HG03175 (cell line): ENCODE measurements around the gene DMD.

Source experiments
- ATAC-seq: cut with Tn5 transposase; IDR thresholded peaks from one replicate; pipeline ENCODE4 v1.9.1; 2021; ENCODE audit warnings: mild to moderate bottlenecking, moderate library complexity; ENCODE audit not compliant: unreplicated experiment

DMD gene

DNA sequence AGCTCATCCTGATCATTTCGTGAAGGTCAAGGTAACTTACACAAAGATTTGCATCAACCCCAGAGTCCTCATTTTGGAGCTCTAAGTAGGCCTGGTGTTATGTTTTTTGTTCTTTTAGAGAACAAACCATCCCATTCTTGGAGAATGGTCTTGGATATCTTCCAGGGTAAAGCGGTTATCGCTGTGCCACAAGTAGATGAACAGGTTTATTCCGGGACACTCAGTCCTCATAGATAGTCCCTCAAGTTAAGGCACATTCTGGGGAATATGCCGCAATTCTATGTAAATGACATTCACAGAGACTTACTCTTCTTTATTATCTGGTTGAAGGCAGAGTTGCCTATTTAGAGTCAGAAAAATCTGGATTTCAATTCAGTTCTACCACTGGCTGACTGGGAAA, 2044.5 kb downstream of the DMD start:
- ATAC-seq = no peak

GRCh38 chrX:31166416-31166815, 2044.9 kb downstream of the DMD start:
- no peak for ATAC-seq

GRCh38 chrX:31165241-31166035, 2045.9 kb downstream of the DMD start:
- no peak for ATAC-seq

DNA sequence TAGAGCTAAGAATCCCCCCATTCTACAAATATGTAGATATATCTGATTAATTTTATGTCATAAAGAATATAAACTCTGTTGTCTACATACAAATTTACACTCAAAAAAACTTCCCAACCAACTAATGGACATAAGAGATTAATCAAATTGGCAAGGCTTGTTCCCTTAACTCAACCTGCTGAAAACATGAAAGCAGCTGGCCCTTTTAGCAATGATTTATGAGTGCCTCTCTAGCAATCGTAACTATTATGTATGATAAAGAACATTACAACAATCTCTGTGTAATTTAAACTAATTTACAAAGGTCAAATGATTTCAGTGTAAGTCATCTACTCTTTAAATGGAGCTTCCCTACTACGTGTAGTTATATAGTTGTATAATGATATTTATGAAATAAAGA, 2056.4 kb downstream of the DMD start:
- no peak for ATAC-seq

- no peak for ATAC-seq
These were observed 2057.8 kb downstream of the DMD start for GRCh38 chrX:31153475-31154047.

DNA sequence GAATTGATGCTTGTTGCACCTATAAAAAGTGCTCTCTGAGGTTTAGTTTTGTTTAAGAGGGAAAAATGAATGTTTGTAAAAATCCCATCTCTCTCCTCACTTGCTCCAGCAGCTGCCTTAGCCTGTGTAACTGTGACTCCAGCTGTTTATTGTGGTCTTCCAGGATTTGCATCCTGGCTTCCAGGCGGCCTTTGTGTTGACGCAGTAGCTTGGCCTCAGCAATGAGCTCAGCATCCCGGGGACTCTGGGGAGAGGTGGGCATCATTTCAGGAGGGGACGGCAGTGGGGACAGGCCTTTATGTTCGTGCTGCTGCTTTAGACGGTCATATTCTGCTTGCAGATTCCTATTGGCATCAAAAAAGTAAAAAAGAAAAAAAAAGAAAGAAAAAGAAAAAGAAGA, 2064.2 kb downstream of the DMD start:
- no peak for ATAC-seq

GRCh38 chrX:31139961-31140360, 2071.4 kb downstream of the DMD start:
- no peak for ATAC-seq

DNA sequence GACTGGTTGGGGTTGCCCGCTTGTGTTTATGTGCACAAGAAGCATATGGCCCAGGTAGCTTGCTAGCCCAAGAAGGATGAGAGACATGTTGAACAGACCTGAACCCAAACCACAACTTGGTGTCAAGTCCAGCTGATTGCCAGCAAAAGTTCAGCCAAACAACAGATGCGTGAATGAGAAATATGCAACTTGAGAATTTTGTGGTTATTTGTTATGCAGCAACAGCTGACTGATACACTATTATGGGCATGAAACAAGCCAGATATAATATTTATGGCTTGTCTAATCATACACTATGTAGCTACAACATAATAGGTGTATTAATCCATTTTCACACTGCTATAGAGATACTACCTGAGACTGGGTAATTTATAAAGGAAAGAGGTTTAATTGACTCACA, 2073.2 kb downstream of the DMD start:
- no peak for ATAC-seq

- ATAC-seq = peak; percentile 97
These were observed 2075.2 kb downstream of the DMD start for GRCh38 chrX:31136144-31136611.

DNA sequence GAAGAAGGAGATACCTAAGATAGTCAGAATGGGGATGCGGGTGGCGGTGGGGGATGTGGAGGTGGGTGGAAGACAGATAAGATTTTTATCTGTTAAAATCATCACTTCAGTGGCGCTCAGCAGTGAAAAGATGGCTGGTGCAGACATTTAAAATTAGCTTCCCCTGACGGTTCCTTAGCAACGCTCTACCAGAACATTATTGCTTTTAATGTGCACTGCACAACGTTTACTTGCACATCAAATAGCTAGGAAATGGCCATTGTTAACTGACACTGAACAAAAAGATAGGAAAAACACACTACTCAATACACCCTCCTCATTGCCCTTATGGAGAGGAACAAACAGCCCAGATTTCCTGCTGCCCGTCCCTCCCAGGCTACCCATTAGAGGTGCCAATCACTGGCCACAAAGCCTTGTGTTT, 2078.5 kb downstream of the DMD start:
- no peak for ATAC-seq

GRCh38 chrX:31130457-31131220, 2080.7 kb downstream of the DMD start:
- ATAC-seq = no peak

DNA sequence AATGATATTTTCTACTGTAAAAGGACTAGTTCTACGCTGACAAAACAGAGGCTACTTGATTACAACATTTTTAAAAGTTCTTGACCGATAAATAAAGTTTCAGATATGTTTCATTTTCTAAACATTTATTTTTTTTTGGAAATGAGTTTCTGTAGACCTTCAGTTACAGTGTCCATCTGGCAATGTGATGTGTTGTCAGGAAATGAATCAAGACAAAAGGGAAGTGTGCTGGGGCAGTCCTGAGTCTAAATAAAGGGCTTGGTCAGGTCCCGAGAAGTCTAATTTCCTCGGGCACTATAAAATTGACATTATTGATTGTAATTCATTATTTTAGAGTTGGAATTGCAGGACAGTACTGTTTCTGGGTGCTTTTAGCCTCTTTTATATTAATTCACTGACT, 2082.5 kb downstream of the DMD start:
- no peak for ATAC-seq

GRCh38 chrX:31127716-31128115, 2083.6 kb downstream of the DMD start:
- ATAC-seq = no peak

DNA sequence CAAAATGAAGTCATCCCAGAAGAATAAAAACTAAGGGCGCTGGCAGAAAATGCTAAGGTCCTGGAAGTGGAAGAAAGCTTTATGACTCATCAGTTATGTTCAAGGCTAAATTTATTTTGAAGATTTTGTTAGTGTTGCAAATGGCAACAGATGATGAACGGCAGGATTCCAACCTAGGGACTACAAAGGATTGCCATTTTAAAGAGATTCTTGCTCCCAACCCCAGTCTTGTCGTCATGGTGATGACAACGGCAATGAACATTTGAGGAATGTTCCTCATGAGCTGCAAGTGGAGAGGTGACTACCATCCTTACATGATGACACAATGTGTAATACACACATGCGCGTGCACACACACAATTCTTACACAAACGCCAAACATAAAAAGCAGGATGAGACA, 2085.1 kb downstream of the DMD start:
- no peak for ATAC-seq

GRCh38 chrX:31124536-31124935, 2086.8 kb downstream of the DMD start:
- no peak for ATAC-seq

- ATAC-seq = no peak
These were observed 2088.0 kb downstream of the DMD start for GRCh38 chrX:31123335-31123734.

DNA sequence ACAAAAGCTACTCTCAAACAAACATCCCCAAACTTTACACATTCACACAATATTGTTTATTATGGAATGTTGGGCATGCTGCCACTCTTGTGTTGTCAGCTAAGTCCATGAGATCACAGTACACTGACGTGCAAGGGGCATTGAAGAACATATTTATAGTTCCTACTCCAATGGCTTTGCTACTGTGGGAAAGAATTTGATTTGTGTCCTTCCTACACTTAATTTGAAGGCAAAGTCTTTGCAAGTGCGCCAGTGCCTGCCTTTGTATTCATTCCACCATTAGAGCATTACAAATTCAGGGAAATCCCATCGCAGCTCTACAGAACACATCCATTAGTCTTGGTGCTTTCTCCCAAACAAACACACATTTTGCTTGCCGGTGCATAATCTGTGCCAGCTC, 2094.1 kb downstream of the DMD start:
- no peak for ATAC-seq

- ATAC-seq = no peak
These were observed 2096.0 kb downstream of the DMD start for GRCh38 chrX:31115398-31115797.

DNA sequence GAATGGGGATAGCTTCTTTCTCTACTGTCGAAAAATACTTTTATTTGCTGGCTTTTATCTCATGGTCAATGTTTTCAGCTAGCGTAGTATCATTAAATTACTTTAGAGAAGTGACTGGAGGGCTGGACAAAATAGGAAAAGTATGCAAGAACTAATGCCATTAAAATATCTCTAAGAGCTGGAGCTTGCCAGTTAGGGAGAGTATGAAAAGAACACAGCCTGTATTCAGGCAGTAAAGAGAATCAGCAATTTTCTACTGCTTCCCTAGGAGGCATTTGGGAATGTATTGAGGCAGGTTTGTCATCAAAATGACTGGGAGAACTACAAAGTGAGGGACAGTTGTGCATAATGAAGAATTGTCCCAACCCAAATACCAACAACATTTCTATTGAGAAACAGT, 2096.5 kb downstream of the DMD start:
- no peak for ATAC-seq

GRCh38 chrX:31112226-31112999, 2098.9 kb downstream of the DMD start:
- ATAC-seq = no peak

GRCh38 chrX:31110657-31111056, 2100.7 kb downstream of the DMD start:
- ATAC-seq = no peak
